ENCODE results near the gene AGA.

Gene AGA

GRCh38 chr4:177385576-177386277, 56.5 kb downstream of the AGA start:
- no peak for DNase-seq

GRCh38 chr4:177384856-177385397, 57.3 kb downstream of the AGA start:
- no peak for DNase-seq

GRCh38 chr4:177381762-177382310, 60.4 kb downstream of the AGA start:
- no peak for DNase-seq
